HG03135 (cell line): ENCODE results near the gene PPP1R7.
"Not testable (repeated sequence)": the region's sequence is repeated elsewhere in the genome, so short reads cannot be mapped to it uniquely, and the experiment has no call there.

Experiments used
- ATAC-seq: cut with Tn5 transposase; IDR thresholded peaks from one replicate; pipeline ENCODE4 v1.9.1; 2021; ENCODE audit warnings: mild to moderate bottlenecking, moderate library complexity; ENCODE audit not compliant: unreplicated experiment

Gene PPP1R7

GRCh38 chr2:241149925-241150659 is at the start of gene PPP1R7:
PPP1R7 (plus strand) TSS chr2:241150467; CDS start chr2:241150496, 29 bp downstream.
- ATAC-seq, result peak; percentile 64

- peak; percentile 81 for ATAC-seq
Observed at GRCh38 chr2:241102239-241102803, 47.9 kb upstream of the PPP1R7 start, which contains the start of gene MTERF4. MTERF4 (minus strand) TSS chr2:241102287; CDS start chr2:241102273, 14 bp downstream.

- ATAC-seq, result no peak
Observed at GRCh38 chr2:241103176-241103595, 47.1 kb upstream of the PPP1R7 start.

- not testable (repeated sequence) for ATAC-seq
Observed at GRCh38 chr2:241104611-241105010, 45.7 kb upstream of the PPP1R7 start.

GRCh38 chr2:241105641-241106040 is 44.6 kb upstream of the PPP1R7 start:
- no peak for ATAC-seq

GRCh38 chr2:241107031-241107783 is 43.1 kb upstream of the PPP1R7 start:
- no peak for ATAC-seq

- no peak for ATAC-seq
Observed at GRCh38 chr2:241108271-241109209, 41.7 kb upstream of the PPP1R7 start.

- no peak for ATAC-seq
Observed at GRCh38 chr2:241109210-241110088, 40.8 kb upstream of the PPP1R7 start.

- ATAC-seq, result no peak
Observed at GRCh38 chr2:241110089-241110606, 40.1 kb upstream of the PPP1R7 start.

GRCh38 chr2:241110607-241111439 is 39.4 kb upstream of the PPP1R7 start:
- ATAC-seq, result no peak

- no peak for ATAC-seq
Observed at GRCh38 chr2:241111440-241111805, 38.8 kb upstream of the PPP1R7 start.

- ATAC-seq, result no peak
Observed at GRCh38 chr2:241112046-241112445, 38.2 kb upstream of the PPP1R7 start.

GRCh38 chr2:241112592-241112991 is 37.7 kb upstream of the PPP1R7 start:
- ATAC-seq, result no peak

GRCh38 chr2:241114836-241115235 is 35.4 kb upstream of the PPP1R7 start:
- no peak for ATAC-seq

GRCh38 chr2:241115361-241115760 is 34.9 kb upstream of the PPP1R7 start:
- no peak for ATAC-seq

- ATAC-seq, result no peak
Observed at GRCh38 chr2:241116606-241117560, 33.4 kb upstream of the PPP1R7 start.

- no peak for ATAC-seq
Observed at GRCh38 chr2:241118737-241119505, 31.3 kb upstream of the PPP1R7 start.
